ENCODE measurements around the gene FAM181B. TPM values are rescaled to one million over a fixed set of nuclear protein-coding genes. Genes with fewer than 3 reads are reported as not detected.

The FAM181B gene
- total RNA-seq, 1 experiment from 2014 or later, result 0.44 TPM

DNA sequence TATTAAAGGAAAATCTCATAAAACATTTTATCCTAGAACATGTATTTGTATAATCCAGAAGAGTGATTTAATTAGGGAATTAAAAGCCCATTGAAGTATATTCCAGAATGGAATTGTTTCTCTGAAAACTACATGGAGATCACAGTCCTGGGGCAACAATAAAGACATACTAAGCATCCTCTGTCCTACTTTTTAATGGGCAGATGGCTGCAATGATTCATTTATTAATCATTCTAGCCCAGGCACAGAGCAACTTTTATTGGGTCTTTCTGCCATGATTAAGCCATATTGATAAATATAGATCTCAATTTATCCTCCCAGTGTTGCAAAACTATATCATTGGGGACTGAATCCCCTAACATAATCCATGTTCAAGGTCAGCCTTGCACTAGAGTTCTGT lies 22.0 kb downstream of the FAM181B start:
- Histone ChIP-seq H3K18ac (ENCODE audit: insufficient read length, low read depth, low read length) (no peak overlapping the region), H2BK15ac (ENCODE audit: low read depth, low read length) (no peak overlapping the region), H3K23me2 (ENCODE audit: insufficient read length, low read depth, low read length, poor library complexity, severe bottlenecking) (no peaks in the 10 kb centered on the region), H4K8ac (replicated peaks; ENCODE audit: insufficient read length, low read depth, low read length) (no peak overlapping the region), H3K79me1 (ENCODE audit: insufficient read depth, low read depth, low read length, poor library complexity, severe bottlenecking) (no peaks in the 10 kb centered on the region), H3K9me3 (ENCODE audit: control insufficient read depth, low read depth, low read length) (no peaks in the 10 kb centered on the region), H3K27me3 (ENCODE audit: insufficient read depth, low read length) (no peaks in the 10 kb centered on the region; the same call in 1 of the 2 replicates), H4K91ac (ENCODE audit: insufficient read length, low read depth, low read length) (no peak overlapping the region), H3K79me2 (ENCODE audit: insufficient read depth, low read length) (no peaks in the 10 kb centered on the region), H3K56ac (ENCODE audit: insufficient read length, low read depth, low read length) (no peak overlapping the region), H3K27ac (ENCODE audit: insufficient read length, low read depth, low read length) (no peak overlapping the region), H2AK5ac (ENCODE audit: insufficient read length, low read length) (no peak overlapping the region), H3K23ac (ENCODE audit: insufficient read length, low read depth, low read length) (no peak overlapping the region), H2BK20ac (ENCODE audit: low read depth, low read length, poor library complexity, severe bottlenecking) (no peak overlapping the region), H3K9ac (ENCODE audit: extremely low read depth, insufficient read length, low read length) (no peak overlapping the region), H3K4ac (ENCODE audit: low read depth, low read length) (no peak overlapping the region), H2BK120ac (ENCODE audit: low read depth, low read length, poor library complexity, severe bottlenecking) (no peak overlapping the region), H3K14ac (ENCODE audit: insufficient read depth, low read length) (no peak overlapping the region), H3T11ph (ENCODE audit: low read length) (no peak overlapping the region), H2BK12ac (ENCODE audit: insufficient read length, low read depth, low read length) (no peak overlapping the region), H3K4me1 (ENCODE audit: insufficient read depth, low read length) (no peaks in the 10 kb centered on the region), H2AFZ (ENCODE audit: low read length) (no peak overlapping the region), H3K4me2 (ENCODE audit: insufficient read depth, insufficient read length, low read length) (no peak overlapping the region), H4K5ac (ENCODE audit: insufficient read length, low read depth, low read length) (no peak overlapping the region), H2BK5ac (ENCODE audit: insufficient read length, low read length) (no peak overlapping the region), H4K20me1 (ENCODE audit: control insufficient read depth, insufficient read depth, insufficient read length) (no peaks in the 10 kb centered on the region)
- H3K4me3 Mint-ChIP-seq, result no peak overlapping the region
- no peak overlapping the region for H3K27ac Mint-ChIP-seq
- no peaks in the 10 kb centered on the region for H3K4me1 Mint-ChIP-seq
- DNase-seq, result no peak
- peaks cover 3% of the 10 kb centered on the region; the same call in 1 of the 2 replicates for H3K27me3 Mint-ChIP-seq (ENCODE audit: low read depth)
- H3K9me3 Mint-ChIP-seq, result no peaks in the 10 kb centered on the region
- TF ChIP-seq, protein P1, sequence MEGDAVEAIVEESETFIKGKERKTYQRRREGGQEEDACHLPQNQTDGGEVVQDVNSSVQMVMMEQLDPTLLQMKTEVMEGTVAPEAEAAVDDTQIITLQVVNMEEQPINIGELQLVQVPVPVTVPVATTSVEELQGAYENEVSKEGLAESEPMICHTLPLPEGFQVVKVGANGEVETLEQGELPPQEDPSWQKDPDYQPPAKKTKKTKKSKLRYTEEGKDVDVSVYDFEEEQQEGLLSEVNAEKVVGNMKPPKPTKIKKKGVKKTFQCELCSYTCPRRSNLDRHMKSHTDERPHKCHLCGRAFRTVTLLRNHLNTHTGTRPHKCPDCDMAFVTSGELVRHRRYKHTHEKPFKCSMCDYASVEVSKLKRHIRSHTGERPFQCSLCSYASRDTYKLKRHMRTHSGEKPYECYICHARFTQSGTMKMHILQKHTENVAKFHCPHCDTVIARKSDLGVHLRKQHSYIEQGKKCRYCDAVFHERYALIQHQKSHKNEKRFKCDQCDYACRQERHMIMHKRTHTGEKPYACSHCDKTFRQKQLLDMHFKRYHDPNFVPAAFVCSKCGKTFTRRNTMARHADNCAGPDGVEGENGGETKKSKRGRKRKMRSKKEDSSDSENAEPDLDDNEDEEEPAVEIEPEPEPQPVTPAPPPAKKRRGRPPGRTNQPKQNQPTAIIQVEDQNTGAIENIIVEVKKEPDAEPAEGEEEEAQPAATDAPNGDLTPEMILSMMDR (conservative IDR thresholded peaks at IDR 0.05), result no peak
- H3K36me3 Mint-ChIP-seq (ENCODE audit: insufficient read depth in 1 of 3, low read depth in 3 of 3), result no peaks in the 10 kb centered on the region

Data from H9 (cell line).